HG02884 (cell line): Measurements from ENCODE around the gene RND2.
"Not testable (repeated sequence)": the region's sequence is repeated elsewhere in the genome, so short reads cannot be mapped to it uniquely, and the experiment has no call there.

Source experiments
- ATAC-seq: cut with Tn5 transposase; IDR thresholded peaks from one replicate; pipeline ENCODE4 v1.9.1; 2021; ENCODE audit warnings: mild to moderate bottlenecking, moderate library complexity; ENCODE audit not compliant: unreplicated experiment

The RND2 gene

GRCh38 chr17:43026595-43026994 lies 1.6 kb downstream of the RND2 start:
- no peak for ATAC-seq

GRCh38 chr17:43027091-43028032 lies 2.3 kb downstream of the RND2 start:
- ATAC-seq = no peak

DNA sequence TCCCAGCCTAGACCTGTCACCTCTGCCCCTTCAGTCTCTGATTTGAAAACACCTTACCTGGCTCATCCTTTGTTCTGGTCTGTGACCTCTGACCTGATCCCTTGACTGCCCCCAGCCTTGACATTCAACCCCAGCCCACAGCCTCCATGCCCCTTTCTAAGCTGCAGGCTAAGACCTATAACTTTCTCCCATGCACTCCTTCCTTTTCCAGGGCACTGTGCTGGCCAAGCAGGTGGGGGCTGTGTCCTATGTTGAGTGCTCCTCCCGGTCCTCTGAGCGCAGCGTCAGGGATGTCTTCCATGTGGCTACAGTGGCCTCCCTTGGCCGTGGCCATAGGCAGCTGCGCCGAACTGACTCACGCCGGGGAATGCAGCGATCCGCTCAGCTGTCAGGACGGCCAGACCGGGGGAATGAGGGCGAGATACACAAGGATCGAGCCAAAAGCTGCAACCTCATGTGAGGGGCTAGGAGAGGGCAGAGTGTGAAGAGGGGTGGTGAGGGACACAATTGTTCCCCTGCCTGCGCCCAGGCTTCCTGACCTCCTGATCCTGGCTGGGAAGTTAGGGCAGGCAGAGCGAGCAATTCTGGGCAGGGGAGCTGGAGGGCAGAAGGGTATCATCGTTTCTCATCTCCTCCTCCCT lies 3.3 kb downstream of the RND2 start:
- no peak for ATAC-seq

GRCh38 chr17:43030137-43030767 lies 5.2 kb downstream of the RND2 start:
- no peak for ATAC-seq

GRCh38 chr17:43031666-43032065 lies 6.6 kb downstream of the RND2 start:
- ATAC-seq = no peak

GRCh38 chr17:43033948-43034881 lies 9.2 kb downstream of the RND2 start:
- ATAC-seq = no peak

GRCh38 chr17:43034894-43035293 lies 9.9 kb downstream of the RND2 start:
- ATAC-seq = no peak

- ATAC-seq = no peak
These were observed 14.6 kb downstream of the RND2 start for GRCh38 chr17:43039646-43040045.

GRCh38 chr17:43040655-43041054 lies 15.6 kb downstream of the RND2 start:
- no peak for ATAC-seq

- ATAC-seq = no peak
These were observed 17.1 kb downstream of the RND2 start for GRCh38 chr17:43042025-43042628.

DNA sequence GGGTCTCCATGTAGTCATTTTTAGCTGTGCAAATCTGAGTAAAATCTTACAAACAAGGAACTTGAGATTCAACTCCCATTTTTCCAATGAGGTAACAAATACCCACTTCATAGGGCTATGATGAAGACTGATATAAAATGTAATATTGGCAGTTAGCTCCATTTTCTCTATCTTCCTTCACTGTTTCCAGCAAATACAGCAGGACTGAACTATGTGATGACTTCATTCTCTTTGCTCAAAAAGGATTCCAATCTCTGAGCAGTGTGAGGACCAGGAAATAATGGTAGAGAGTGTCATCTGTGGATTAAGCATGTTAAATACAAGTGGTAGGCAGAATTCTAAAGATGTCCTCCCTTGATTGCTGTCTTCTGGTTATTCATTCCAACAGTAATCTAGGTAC lies 18.3 kb downstream of the RND2 start:
- no peak for ATAC-seq

- no peak for ATAC-seq
These were observed 19.0 kb downstream of the RND2 start for GRCh38 chr17:43044024-43044423.

GRCh38 chr17:43051969-43052368 lies 26.9 kb downstream of the RND2 start:
- ATAC-seq = no peak

DNA sequence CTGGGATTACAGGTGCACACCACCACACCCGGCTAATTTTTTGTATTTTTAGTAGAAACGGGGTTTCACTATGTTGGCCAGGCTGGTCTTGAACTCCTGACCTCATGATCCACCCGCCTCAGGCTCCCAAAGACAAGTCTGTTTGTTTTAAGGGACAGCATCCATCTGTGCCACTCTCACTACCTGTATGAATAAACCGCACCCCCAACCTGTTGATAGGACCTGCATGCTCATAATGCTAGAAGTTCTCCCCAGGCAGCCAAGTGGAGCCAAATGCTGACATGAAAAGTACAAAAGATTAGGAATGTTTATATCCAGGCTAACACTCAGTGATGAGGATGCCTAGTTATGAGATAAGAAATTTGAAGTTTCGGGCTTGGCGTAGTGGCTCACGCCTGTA lies 28.0 kb downstream of the RND2 start:
- ATAC-seq = not testable (repeated sequence)

DNA sequence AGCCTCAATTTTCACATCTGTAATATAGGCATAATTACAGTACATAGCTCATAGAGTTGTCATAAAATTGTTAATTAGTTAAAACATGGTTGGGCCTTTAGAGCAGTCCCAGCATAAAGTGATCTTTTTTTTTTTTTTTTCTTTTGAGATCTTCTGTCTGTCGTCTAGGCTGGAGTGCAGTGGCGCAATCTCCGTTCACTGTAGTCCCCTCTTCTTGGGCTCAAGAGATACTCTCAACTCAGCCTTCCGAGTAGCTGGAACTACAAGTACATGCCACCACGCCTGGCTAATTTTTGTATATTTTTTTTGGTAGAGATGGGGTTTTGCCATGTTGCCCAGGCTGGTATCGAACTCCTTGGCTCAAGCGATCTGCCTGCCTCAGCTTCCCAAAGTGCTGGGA lies 31.0 kb downstream of the RND2 start:
- no peak for ATAC-seq

GRCh38 chr17:43062984-43063638 lies 38.1 kb downstream of the RND2 start:
- ATAC-seq = no peak

- ATAC-seq = no peak
These were observed 43.7 kb downstream of the RND2 start for GRCh38 chr17:43068570-43069367.

- ATAC-seq = no peak
These were observed 44.4 kb downstream of the RND2 start for GRCh38 chr17:43069368-43069898.

DNA sequence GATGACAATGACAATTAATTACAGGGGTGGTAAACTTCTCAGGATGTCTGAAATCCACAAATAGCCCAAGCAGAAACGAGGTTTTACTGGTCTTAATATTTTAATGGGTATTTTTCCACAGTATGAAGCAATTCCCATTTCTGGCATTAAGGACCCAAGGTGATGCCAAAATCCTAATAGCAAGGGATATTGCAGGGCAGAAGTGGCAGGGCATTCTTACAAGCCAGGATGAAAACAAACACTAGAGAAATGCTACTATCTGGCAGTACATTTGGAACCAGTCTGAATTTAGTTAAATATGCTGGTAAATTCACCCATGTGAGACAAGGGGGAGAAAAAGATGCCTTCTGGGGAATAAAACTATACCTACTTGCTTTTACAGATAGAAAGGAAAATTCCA lies 45.2 kb downstream of the RND2 start:
- ATAC-seq = no peak
